GM21737 (cell line): ENCODE measurements around the gene OGDHL.
"Not testable (repeated sequence)": the region's sequence is repeated elsewhere in the genome, so short reads cannot be mapped to it uniquely, and the experiment has no call there.

Experiments
- ATAC-seq: cut with Tn5 transposase; IDR thresholded peaks from one replicate; pipeline ENCODE4 v1.9.1; 2021; ENCODE audit warnings: mild to moderate bottlenecking, moderate library complexity; ENCODE audit not compliant: unreplicated experiment

The OGDHL gene

GRCh38 chr10:49758249-49758930, 3.7 kb downstream of the OGDHL start:
- ATAC-seq = no peak

DNA sequence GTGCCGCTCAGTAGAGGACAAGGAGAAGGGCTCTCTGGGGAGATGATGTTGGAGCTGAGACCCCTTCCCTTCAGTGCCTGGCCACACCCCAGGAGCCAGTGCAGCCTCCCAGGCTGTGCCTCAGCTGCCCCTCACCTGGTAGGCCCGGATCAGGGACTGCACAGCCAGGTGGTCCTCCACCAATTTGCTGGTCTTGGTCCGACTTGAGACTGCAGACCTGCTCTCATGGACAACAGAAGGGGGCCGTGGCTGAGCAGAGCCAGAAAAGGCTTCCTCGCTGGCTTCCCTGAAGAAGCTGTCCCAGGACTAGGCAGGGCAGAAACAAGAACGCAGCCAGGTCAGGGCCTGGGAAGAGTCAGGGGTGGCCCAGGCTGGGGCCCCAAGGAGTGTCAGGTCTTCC, 5.5 kb downstream of the OGDHL start:
- ATAC-seq = no peak

DNA sequence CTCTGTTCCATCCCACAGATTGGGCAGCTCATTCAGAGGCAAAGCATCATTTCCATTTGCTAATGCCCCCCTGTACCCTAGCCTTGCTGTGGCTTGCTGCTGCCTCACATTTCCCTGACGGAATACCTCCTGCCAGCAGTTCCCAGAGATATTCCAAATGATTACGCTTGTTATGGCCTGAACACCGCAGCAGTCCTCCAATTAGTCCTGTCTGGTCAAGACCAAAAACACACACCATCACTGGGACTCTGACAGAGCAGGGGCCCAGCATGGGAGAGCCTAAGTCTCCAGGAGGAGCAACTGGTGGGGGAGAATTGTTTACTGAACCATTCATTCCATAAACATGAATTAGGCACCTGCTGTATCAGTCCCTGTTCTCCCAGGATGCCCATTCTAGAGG, 6.1 kb downstream of the OGDHL start:
- ATAC-seq = no peak

- not testable (repeated sequence) for ATAC-seq
Measured at GRCh38 chr10:49754951-49755350, 7.2 kb downstream of the OGDHL start.

DNA sequence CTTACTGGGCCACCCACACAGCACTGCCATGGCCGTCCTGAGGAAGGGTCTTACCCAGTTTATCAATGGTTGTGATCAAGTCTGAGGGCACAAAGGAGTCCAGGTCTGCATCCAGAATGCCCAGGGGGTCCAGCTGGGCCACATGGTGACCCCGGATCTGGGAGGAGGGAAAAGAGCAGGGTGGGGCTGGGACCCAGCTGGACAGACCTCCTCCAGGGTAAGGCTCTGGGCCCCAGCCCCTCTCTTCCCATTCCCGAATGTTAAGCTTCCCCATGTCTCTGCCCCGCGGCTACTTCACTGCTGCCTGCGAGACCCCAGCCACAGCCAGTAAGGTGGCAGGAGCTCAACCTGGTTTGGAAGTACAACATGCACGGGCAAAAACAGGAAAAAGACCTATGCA, 9.5 kb downstream of the OGDHL start:
- no peak for ATAC-seq

DNA sequence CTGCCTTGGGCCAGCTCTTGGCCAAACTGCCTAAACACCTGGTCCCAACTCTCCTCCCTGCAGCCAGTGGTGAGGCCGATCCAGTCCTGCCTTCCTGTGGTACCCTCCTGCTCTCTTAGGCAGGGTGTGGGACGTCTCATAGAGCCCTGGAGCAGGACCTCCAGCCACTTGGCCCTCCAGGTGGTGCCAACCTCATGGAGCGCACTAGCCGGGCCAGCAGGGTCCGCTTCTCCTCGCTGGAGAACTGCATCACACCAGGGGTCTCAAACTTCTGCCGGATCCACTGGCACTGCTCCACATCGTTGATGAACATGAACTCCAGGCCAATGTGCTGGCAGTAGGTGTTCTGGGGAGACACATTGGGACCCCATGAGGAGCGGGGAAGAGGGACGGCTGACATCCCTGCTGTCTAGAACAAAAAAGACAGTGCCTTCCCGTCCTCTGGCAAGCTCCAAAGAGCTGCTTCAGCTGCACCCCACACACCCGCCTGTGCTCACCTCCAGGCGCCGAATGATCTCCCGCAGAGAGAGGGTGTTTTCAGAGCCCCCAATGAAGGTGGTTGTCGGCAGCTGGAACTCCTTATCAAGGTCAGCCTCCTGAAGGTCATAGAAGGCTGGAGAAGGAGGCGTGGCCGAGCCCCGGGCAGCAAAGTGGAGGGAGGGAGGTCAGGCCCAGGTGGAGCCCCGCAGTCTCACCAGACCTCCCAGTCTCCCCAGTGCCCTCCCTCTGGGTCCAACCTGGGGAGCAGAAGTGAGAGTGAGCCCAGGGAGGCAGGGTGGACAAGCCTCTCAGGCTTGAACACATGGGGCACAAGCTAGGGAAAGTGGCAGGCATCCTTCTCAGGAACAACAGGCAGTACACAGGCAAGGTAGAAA, 10.2 kb downstream of the OGDHL start:
- ATAC-seq = no peak

DNA sequence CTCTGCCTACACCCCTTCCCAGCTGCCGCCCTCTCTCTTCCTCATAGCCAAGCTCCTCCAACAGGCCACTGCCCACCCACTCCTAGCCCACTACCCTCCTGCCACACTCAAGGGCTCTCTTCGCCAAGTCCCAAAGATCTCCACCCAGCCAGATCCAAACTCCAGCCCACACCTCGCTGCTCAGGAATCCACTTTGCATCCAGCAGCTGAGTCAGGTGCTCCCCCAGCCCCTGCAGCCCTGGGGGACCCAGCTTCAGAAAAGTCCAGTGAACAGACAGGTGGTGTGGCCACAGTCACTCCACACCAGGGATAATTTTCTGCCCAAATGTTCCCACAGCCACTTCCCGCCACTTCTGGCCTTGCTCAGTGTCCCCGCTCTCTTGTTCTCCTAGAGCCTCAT, 10.9 kb downstream of the OGDHL start:
- ATAC-seq = no peak

DNA sequence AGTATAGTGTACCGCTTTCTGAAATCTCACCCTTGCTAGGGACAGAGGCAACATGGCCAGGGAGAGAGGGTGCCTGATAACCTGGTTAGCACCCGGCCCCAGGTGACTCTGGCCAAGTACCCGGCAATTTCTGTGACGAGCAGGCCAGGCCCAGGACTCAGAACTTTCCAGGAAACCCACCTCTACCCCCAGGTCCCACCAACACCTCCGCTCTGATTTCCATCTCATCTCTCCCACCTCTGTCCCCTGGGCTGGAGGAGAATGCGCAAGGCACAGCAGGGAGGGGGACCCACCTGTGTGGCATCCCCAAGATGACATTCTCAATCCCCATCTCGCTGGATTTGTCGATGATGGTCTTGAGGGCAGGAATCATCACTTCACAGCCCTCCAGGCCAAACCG, 11.6 kb downstream of the OGDHL start:
- ATAC-seq = no peak

DNA sequence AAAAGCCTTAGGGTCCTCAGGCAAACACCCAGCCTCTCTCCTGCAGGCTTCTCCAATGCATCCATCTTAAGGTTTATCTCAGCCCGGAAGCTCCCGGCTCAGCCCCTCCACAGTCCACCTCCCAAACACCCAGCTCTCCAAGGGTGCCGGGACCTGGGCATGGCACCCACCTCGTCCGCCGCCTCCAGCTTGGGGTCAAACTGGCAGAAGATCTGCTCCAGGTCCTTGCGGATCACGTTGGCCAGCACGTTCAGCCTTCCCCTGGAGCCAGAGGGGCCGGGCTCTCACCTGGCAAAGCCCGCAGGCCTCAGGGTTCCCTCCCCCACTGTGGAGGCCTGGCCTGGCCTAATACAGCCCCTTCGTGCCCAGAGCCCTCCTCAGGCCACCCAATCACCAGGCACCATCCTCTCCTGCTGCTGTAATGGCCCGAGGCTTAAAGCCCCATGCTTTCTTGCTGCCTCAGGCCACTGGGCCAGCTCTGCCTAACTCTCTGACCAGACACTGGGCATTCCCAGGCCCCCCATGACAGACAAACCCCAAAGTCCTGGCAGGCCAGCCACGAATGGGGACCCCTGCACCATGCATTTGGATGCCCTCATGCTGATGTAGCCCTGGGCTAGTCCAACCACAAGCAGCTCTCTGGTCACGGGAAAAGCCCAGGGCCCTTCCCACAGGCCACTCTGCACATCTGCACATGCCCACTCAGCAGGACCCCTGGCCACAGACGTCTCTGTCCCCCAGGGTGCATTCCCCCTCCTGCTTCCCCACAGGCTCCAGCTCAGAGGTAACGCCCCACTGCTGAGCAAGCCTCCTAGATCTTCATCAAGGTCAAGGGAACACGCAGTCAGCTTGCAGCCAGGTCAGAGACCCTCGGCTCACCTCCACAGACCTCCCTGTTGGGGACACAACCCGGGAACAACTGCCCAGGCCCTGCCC, 12.3 kb downstream of the OGDHL start:
- ATAC-seq = no peak

DNA sequence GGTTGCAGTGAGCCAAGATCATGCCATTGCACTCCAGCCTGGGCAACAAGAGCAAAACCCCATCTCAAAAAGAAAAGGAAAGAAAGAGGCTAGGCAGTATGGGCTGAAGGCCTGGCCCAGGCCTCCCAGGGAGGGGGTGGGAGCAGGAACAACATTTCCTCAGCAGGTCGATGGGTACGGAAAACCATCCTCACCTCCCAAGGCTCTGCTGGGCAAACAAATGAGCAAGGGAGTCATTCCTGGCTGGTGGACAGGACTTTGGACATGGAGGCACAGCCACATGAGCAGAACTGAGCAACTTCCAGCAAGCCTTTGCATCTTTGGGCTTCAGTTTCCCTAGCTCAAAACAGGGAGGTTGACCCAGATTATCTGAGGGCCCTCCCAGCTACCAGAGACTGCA, 13.0 kb downstream of the OGDHL start:
- no peak for ATAC-seq

DNA sequence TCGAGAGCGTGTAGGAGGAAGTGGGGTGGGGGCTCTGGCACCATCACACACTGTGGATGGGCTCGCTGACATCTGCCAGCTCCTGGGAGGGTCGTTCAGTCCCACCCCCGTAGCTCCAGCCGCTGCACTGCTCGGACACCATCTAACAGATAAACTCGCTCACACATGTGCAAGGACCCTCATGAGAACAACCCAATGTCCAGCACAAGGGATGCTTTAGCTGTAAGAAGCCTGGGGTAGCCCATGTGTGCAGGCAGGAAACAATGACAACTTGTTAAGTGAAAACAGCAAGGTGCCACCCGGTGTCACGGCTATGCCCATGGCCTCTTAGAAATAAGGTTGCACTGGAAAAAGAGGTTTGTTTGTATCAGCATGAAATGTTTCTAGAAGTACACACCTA, 14.1 kb downstream of the OGDHL start:
- ATAC-seq = no peak

DNA sequence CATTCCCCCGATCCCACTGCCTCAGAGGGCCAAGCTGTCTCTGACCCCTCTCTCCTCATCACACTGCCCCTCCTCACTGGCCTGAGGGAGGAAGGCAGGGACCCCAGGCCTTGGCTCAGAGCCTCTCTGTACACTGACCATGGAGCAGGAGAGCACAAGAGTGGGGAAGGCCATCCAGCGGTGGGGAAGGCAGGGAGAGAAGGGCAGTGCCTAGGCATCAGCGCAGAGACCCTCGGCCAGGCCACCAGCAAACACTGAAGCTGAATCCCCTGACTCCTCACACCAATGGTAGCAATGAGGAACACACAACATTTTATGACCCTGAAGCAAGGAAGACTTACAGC, 14.8 kb downstream of the OGDHL start:
- ATAC-seq = no peak

DNA sequence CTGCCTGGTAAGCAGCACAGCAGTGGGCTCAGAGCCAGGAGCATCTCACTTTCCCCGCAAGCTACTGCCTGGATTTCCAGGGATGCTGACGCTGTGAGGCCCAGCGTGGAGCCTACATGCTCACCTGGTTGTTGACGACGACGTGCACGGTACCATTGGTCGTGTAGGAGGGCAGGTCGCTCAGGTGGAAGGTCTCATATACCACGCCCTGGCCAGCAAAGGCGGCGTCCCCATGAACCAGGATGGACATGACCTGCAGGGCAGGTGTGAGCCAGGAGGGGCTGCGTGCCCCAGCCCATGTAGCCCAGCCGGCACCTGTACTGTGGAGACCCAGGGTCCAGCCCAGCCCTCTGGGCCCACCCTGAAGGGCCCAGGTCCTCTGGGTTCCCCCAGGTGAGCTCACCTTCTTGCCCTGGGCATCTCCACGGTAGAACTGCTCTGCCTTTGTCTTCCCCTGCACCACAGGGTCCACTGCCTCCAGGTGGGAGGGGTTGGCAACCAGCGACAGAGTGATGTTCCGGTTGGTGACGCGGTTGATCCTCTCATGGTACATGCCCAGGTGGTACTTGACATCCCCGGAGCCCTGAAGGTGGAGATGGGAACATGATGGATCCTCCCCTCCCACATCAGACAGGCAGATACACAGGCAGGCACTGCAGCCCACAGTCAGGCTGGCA, 15.4 kb downstream of the OGDHL start:
- ATAC-seq = no peak

GRCh38 chr10:49745756-49746155, 16.4 kb downstream of the OGDHL start:
- no peak for ATAC-seq

GRCh38 chr10:49744924-49745605, 17.1 kb downstream of the OGDHL start:
- no peak for ATAC-seq

GRCh38 chr10:49744091-49744685, 17.9 kb downstream of the OGDHL start:
- no peak for ATAC-seq

DNA sequence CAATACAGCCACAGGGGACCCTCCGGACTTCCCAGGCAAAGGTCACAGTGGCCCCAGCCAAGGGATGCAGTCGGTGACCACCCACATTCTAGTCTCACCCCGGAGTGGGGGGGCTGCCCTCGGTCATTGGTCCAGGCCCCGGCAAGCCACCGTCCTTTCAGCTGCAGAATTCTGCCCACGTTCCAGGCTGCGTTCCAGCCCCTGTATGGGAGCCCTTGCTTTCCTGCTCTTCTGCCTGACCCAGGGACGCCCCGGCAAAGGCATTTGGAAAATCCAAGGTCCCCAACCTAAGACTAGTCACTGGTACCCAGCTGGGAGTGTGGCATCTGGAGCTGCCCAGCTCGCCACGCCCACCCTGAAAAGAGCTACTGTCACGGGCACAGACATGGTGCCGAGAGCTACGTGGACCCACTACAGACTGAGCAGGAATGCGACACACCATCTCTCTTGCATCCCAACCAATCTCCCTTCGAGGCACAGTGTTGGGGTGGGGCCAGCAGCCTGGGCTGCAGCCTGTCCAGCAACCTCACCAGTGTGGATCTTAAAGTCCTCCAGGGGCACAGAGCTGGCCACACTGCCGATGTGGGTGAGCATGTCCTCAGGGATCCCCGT, 18.6 kb downstream of the OGDHL start:
- no peak for ATAC-seq

- no peak for ATAC-seq
Measured at GRCh38 chr10:49742683-49743463, 19.2 kb downstream of the OGDHL start.
